Mesodermal cell (in vitro differentiated cells): ENCODE measurements around the gene ADGRG3.

Experiments
- H3K27ac ChIP-seq: 2 replicates; pipeline ENCODE4 v1.7.0; 2013; ENCODE audit warnings: mild to moderate bottlenecking, low read depth, low read length, moderate library complexity; ENCODE audit not compliant: severe bottlenecking
- H3K36me3 ChIP-seq: 2 replicates; pipeline ENCODE4 v1.7.1; 2013; ENCODE audit warnings: mild to moderate bottlenecking, low read length, moderate library complexity; ENCODE audit not compliant: control insufficient read depth, insufficient read depth
- H3K4me1 ChIP-seq: one replicate; pipeline ENCODE4 v1.7.1; 2013; ENCODE audit warnings: mild to moderate bottlenecking, low read length; ENCODE audit not compliant: insufficient read depth, control insufficient read depth, poor library complexity, severe bottlenecking
- H3K4me3 ChIP-seq: 2 replicates; pipeline ENCODE4 v1.7.0; 2013; ENCODE audit warnings: low read length, control low read depth, mild to moderate bottlenecking; ENCODE audit not compliant: insufficient read depth, poor library complexity, severe bottlenecking; ENCODE audit errors: extremely low read depth
- H3K9me3 ChIP-seq: 2 replicates; pipeline ENCODE4 v1.7.1; 2013; ENCODE audit warnings: mild to moderate bottlenecking, low read length, moderate library complexity; ENCODE audit not compliant: control insufficient read depth
- WGBS, 2 experiments: methylation state at CpG; one replicate each; pipeline ENCODE4 v1.1.5; 2013; ENCODE audit warnings: missing lambda C conversion rate in 2 of 2; ENCODE audit not compliant: insufficient coverage in 2 of 2; 5-methylcytosine and 5-hydroxymethylcytosine counted together

ADGRG3 gene

DNA sequence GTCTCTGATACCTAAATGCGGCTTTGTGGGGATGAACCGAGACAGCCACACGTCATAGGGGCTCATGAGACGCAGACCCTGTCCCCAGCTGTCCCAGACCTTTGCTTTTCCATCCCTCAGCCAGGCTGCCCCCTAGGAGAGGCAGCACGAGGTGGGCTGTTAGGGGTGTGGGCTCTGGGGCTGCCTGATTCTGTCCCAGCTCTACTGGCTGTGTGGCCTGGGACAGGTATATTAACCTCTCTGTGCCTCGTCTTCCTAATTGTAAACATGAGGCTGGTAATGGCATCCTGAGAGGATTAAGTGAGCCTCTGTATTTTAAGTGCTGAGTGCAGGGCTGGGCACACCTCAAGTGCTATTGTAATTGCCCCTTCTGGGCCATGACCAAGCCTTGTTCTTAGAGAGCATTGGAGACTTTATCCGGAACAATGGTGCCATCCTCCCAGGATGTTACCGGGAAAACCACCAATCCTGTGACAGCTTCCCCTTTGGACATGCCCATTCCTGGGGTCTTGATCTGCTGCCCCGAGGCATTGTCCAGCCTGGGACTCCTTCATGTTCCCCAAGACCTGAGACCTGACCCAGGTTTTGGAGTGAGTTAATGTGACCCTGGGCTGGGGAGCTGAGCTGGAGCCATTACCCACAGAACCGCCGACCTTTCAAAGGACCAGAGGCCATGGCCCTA, 34.6 kb upstream of the ADGRG3 start:
- no peaks in the 10 kb centered on the region for H3K36me3 ChIP-seq
- H3K9me3 ChIP-seq, result no peaks in the 10 kb centered on the region
- peaks cover 28% of the 10 kb centered on the region for H3K4me1 ChIP-seq
- H3K27ac ChIP-seq, result no peak overlapping the region
- H3K4me3 ChIP-seq, result no peak overlapping the region
- WGBS, 2 experiments, result 93% methylated on average over 11 of the region's 11 CpGs

DNA sequence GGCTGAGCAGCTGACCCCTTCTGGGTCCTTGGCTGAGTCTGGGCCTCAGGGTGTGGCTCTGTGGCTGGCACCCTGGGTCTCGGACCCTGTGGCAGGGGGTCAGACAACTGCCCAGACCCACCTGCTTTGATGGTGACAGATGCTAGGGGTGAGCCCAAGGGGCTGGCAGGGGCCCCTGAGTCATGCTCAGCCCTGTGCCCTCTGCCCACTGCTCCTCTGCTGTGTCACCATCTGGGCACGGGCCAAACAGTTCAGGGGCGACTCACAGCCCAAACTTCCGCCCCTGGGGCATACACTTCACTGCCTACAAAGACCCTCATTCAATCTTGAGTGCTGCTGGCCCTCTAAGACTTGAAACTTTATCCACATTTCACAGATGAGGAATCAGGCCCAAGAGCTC, 33.9 kb upstream of the ADGRG3 start:
- no peak overlapping the region for H3K27ac ChIP-seq
- no peaks in the 10 kb centered on the region for H3K9me3 ChIP-seq
- no peak overlapping the region for H3K4me3 ChIP-seq
- H3K36me3 ChIP-seq, result no peaks in the 10 kb centered on the region
- 86 to 94% methylated on average over 3 to 4 of the region's 4 CpGs for WGBS, 2 experiments
- peaks cover 26% of the 10 kb centered on the region for H3K4me1 ChIP-seq

DNA sequence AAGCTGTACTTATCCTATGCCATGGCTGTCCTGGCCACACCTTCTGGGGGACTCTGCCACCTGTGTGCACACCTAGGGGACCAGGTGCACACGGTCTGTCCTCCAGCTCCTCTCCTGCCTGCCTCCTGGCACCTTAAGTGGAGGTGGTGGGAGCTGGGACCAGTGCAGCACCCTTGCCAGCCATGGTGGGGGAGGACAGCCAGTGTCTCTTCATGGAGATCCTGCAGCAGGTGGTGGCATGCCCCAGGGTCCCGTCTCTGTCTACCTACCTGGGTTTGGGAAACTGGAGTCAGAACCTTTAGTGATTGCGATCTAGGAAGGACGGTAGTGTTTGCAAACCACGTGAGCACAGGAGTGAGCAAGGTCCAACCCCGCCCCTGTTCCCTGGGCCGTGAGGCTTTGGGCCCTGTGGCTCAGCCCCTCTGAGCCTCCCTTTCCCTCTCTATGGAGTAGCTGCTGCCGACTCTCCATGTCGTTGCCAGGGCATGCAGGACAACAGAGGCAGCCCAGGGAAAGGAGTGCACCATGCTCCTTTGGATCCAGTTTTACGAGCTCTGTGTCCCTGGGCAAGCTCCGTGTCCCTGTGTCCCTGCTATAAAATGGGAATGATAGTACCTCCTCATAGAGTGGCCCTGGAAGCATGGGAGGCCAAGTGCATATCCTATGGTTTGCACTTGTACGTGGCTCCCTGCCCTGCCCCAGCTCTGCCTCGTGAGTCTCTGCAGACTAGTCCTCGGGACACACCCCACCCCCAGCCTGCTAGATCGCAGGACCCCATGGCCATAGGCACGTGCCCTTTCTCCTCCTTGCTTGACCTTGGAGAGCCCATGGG, 32.6 kb upstream of the ADGRG3 start:
- peaks cover 26% of the 10 kb centered on the region for H3K4me1 ChIP-seq
- no peaks in the 10 kb centered on the region for H3K36me3 ChIP-seq
- H3K27ac ChIP-seq, result no peak overlapping the region
- H3K4me3 ChIP-seq, result no peak overlapping the region
- WGBS, 2 experiments, result 78 to 83% methylated on average over 14 of the region's 16 CpGs
- H3K9me3 ChIP-seq, result no peaks in the 10 kb centered on the region

DNA sequence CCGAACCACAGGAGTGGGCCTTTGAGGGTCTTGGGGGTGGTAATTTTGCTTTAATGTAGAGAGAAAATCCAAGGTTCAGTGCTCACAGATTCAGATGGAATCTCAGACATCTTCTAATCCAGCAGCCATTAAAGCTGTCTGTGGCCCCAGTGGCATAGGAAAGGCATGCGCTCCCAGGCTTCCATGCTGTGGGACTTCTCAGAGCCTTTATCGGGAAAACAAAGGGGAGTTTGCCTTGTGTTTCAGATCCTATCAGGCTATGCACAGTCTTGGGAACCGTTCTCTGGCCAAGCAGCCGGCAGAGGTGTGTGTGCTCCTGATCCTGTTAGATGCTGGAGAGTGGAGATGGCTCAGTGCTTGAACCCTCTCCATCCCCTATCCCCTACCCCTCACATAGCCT, 31.9 kb upstream of the ADGRG3 start:
- Histone ChIP-seq H3K9me3 (no peaks in the 10 kb centered on the region), H3K4me3 (no peak overlapping the region), H3K36me3 (no peaks in the 10 kb centered on the region), H3K4me1 (peaks cover 26% of the 10 kb centered on the region), H3K27ac (no peak overlapping the region)
- WGBS, 2 experiments, result 88 to 90% methylated on average over 2 to 3 of the region's 5 CpGs

DNA sequence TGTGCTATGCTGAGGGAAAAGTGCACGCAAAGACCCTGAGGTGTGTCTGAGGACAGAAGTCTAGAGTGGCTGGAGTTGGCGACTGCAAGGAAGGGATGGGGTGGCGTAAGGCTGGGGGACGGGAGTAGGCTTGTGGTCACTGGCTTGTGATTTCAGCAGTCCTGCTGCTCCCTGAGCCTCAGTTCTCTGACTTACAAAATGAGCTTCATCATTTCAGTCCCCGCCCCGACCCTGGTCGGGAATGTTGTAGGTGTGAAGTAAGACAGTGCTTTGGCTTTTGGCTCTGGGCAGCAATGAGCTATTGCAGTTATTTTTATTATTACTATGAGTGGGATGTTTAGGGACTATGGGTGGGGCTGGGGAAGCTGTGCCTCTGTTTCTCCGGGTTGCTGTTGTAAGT, 31.1 kb upstream of the ADGRG3 start:
- H3K4me1 ChIP-seq, result peaks cover 26% of the 10 kb centered on the region
- WGBS, 2 experiments, result 84 to 95% methylated on average over 4 to 5 of the region's 8 CpGs
- no peaks in the 10 kb centered on the region for H3K9me3 ChIP-seq
- H3K36me3 ChIP-seq, result no peaks in the 10 kb centered on the region
- H3K4me3 ChIP-seq, result no peak overlapping the region
- peak overlapping the region; percentile 64 for H3K27ac ChIP-seq

DNA sequence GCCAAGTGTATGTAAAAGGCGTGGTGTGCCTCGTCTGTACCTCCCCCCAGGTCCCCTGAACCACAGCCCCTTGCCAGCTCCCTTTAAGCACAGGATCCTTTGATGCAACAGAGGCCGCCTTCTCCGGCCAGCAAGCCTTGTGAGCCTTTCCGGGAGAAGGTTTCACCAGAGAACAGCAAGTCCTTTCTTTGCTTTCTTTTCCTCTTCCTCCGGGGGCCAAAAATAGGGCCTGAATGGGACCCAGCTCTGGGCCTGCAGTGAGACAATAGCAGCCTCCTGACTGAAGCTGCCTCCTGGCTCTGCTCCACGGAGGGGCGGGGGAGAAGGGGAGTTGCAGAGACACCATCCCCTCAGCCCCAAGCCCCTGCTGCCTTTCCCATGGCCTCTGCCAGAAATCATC, 30.7 kb upstream of the ADGRG3 start:
- Histone ChIP-seq H3K4me3 (no peak overlapping the region), H3K4me1 (peaks cover 26% of the 10 kb centered on the region), H3K9me3 (no peaks in the 10 kb centered on the region), H3K27ac (peak overlapping the region; percentile 64), H3K36me3 (no peaks in the 10 kb centered on the region)
- WGBS, 2 experiments, result 43 to 51% methylated on average over 7 to 8 of the region's 8 CpGs

DNA sequence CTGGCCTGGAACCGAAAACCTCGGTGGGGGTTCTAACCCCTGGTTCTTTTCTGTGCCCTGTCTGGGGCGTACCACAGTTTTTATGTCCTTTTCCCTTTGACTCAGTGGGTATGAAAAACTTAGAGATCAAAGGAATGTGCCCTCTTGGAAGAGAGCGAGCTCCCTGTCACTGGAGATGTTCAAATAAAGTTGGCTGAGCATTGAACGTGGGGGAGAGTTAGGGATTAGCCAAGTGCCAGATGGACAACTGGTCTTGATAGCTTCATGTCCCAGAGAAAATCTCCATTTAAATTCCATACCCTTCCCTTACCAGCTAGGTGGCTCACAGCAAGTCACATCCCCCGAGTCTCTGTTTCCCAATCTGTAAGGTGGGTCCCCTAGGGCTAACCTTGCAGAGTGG, 30.1 kb upstream of the ADGRG3 start:
- Histone ChIP-seq H3K9me3 (no peaks in the 10 kb centered on the region), H3K36me3 (no peaks in the 10 kb centered on the region), H3K4me1 (peaks cover 26% of the 10 kb centered on the region), H3K27ac (peak overlapping the region; percentile 64), H3K4me3 (no peak overlapping the region)
- 80 to 92% methylated on average over 4 to 6 of the region's 6 CpGs for WGBS, 2 experiments

DNA sequence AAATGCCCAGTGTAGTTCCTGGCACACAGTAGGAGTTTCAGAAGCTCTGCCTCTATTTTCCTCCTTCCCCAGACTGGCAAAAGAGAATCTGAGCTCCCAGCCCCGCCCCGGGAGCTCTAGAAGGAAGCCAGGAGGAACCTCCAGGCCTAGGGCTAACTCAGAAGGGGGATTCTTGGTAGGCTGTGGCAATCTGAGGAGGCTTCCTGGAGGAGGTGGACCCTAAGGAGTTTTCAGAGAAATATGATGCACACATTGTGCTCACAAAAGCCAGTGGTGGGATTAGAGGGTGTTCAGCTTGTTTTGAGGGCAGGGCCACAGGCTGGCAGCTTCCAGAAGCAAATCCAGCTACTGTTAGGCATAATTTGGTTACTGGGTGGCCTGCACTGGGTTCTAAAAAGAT, 29.7 kb upstream of the ADGRG3 start:
- H3K4me1 ChIP-seq, result peaks cover 29% of the 10 kb centered on the region
- H3K9me3 ChIP-seq, result no peaks in the 10 kb centered on the region
- 80 to 100% methylated on average over 1 to 2 of the region's 2 CpGs for WGBS, 2 experiments
- no peaks in the 10 kb centered on the region for H3K36me3 ChIP-seq
- H3K27ac ChIP-seq, result no peak overlapping the region
- no peak overlapping the region for H3K4me3 ChIP-seq

DNA sequence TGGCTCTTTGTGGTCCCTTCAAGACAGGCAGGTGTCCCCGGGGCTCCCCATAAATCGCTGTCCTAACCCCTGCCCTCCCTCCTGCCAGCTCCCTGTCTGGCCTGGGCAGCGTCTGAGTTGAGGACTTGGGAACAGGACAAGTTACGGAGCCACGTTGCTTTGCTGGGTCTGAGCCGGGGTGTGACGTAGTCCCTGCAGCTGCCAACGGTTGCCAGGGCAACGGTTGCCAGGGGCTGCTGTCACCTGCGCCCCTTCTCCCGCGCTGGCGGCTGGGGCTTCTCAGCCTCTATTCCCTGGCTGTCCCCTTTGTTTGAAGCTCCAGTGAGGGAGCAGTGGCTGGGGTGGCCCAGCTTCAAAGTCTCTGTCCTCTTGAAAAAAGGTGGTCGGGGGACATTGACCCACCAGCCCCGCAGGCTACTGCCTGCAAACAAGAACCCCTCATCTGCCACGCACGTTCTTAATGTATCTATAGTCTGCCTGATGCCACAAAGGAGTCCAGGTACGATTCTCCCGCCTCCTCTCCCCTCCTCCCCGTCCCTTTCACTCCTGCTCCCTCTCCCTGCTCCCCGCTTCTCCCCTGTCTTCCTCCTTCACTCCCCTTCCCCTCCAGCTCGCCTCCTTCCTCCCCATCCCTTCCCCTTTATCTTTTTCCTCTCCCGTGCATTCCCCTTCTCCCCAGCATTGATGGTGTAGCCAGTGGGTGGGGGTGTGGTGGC, 28.8 kb upstream of the ADGRG3 start:
- WGBS, 2 experiments, result 36 to 47% methylated on average over 14 to 17 of the region's 23 CpGs
- H3K36me3 ChIP-seq, result no peaks in the 10 kb centered on the region
- no peaks in the 10 kb centered on the region for H3K9me3 ChIP-seq
- no peak overlapping the region for H3K4me3 ChIP-seq
- peaks cover 35% of the 10 kb centered on the region for H3K4me1 ChIP-seq
- no peak overlapping the region for H3K27ac ChIP-seq

DNA sequence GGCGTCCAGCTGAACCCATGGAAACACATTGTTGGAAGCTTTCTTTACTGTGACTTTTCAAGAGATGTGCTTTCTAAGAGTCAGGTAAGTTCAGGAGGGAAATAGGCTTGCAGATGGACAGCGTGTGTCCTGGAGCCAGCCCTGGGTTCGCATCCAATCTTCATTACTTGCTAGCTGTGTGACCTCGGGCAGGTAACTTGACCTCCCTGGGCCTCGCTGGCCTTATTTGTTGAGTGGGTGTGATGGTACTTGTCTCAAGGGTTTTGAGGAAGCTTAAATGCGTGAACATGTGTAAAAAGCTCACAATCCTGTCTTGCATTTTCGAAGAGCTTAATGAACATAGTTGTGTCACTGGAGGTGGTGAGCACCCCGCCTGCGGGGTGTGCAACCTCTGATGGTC, 27.9 kb upstream of the ADGRG3 start:
- WGBS, 2 experiments, result 96% methylated on average over 8 to 9 of the region's 9 CpGs
- Histone ChIP-seq H3K4me3 (no peak overlapping the region), H3K27ac (no peak overlapping the region), H3K4me1 (peaks cover 35% of the 10 kb centered on the region), H3K36me3 (no peaks in the 10 kb centered on the region), H3K9me3 (no peaks in the 10 kb centered on the region)
